Measurements from ENCODE around the gene BCL2. TPM values are rescaled to one million over a fixed set of nuclear protein-coding genes. Genes with fewer than 3 reads are reported as not detected.
"Not testable (repeated sequence)": the region's sequence is repeated elsewhere in the genome, so short reads cannot be mapped to it uniquely, and the experiment has no call there.

The BCL2 gene
- total RNA-seq, 4 donors from 2014 or later, result 10.7 to 37.3 (median 24.2) TPM

DNA sequence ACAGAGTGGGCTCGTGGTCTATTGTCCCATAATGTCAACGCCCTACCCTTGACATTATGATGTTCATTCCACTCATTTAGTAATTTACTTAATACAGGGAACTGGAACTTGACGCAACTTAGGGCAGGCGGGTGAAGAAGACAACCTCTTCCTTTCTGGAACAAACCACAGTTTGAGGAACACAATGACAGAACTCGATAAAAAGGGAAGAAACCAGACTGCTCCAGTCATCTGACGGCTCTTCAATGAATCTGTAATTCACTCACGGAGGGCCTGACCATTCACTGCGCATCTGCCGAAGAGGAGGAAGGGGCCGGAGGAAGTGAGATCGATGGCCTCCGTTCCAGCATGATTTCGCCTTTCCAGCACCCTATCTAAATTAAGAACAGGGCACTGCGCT, 83.2 kb downstream of the BCL2 start:
- Histone ChIP-seq H3K4me3 (no peak overlapping the region), H3K36me3 (no peaks in the 10 kb centered on the region), H3K4me1 (peaks cover 26% of the 10 kb centered on the region), H3K27ac (peak overlapping the region; percentile 86), H3K27me3 (no peaks in the 10 kb centered on the region), H3K9me3 (no peaks in the 10 kb centered on the region)
- no peak for TF ChIP-seq POLR2AphosphoS5 (IDR thresholded peaks at IDR 0.05)
- TF ChIP-seq, protein P1, sequence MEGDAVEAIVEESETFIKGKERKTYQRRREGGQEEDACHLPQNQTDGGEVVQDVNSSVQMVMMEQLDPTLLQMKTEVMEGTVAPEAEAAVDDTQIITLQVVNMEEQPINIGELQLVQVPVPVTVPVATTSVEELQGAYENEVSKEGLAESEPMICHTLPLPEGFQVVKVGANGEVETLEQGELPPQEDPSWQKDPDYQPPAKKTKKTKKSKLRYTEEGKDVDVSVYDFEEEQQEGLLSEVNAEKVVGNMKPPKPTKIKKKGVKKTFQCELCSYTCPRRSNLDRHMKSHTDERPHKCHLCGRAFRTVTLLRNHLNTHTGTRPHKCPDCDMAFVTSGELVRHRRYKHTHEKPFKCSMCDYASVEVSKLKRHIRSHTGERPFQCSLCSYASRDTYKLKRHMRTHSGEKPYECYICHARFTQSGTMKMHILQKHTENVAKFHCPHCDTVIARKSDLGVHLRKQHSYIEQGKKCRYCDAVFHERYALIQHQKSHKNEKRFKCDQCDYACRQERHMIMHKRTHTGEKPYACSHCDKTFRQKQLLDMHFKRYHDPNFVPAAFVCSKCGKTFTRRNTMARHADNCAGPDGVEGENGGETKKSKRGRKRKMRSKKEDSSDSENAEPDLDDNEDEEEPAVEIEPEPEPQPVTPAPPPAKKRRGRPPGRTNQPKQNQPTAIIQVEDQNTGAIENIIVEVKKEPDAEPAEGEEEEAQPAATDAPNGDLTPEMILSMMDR (IDR thresholded peaks at IDR 0.05), result no peak
- no peak for TF ChIP-seq POLR2A (IDR thresholded peaks at IDR 0.05)
- TF ChIP-seq EP300 (IDR thresholded peaks at IDR 0.05), result no peak
- no peak for DNase-seq (ENCODE audit: low spot score in 2 of 2)
- WGBS, result 81% methylated on average over 14 of the region's 14 CpGs

DNA sequence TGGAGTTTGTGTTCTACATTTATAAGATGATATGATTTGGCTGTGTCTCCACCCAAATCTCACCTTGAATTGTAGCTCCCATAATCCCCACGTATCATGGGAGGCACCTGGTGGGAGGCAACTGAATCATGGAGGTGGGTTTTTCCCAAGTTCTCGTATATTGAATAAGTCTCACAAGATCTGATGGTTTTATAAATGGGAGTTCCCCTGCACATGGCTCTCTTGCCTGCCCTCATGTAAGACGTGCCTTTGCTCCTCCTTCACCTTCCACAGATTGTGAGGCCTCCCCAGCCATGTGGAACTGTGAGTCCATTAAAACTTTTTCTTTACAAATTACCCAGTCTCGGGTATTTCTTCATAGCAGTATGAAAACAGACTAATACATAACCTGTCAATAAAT, 83.6 kb downstream of the BCL2 start:
- Histone ChIP-seq H3K4me1 (peaks cover 26% of the 10 kb centered on the region), H3K27ac (peak overlapping the region; percentile 86)
- not testable (repeated sequence) for H3K9me3 ChIP-seq; H3K4me3 ChIP-seq; DNase-seq (ENCODE audit: low spot score in 2 of 2); H3K27me3 ChIP-seq; H3K36me3 ChIP-seq
- WGBS, result 82% methylated on average over 4 of the region's 4 CpGs

DNA sequence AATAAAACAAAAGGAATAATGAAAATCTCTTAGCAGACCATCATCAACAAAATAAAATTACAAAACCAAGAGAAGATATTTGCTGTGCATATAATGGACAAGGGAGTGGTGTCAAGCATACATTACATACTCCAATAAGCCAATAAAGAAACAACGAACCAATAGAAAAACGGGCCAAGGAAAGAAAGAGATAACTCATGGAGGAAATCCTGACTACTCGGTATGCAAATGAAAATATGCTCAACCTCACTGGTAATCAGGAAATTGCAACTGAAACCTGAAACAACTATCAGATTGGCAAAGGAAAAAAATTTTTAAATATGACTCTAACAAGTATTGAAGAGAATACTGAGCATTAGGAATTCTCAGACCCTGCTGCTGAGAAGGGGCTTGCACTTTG, 84.7 kb downstream of the BCL2 start:
- H3K4me1 ChIP-seq, result peaks cover 32% of the 10 kb centered on the region
- no peaks in the 10 kb centered on the region for H3K36me3 ChIP-seq
- H3K27me3 ChIP-seq, result no peaks in the 10 kb centered on the region
- TF ChIP-seq EP300 (IDR thresholded peaks at IDR 0.05) (no peak), POLR2A (IDR thresholded peaks at IDR 0.05) (no peak), POLR2AphosphoS5 (IDR thresholded peaks at IDR 0.05) (no peak)
- TF ChIP-seq, protein P1 (IDR thresholded peaks at IDR 0.05), result no peak
- H3K4me3 ChIP-seq, result no peak overlapping the region
- H3K27ac ChIP-seq, result no peak overlapping the region
- DNase-seq (ENCODE audit: low spot score in 2 of 2), result no peak
- no peaks in the 10 kb centered on the region for H3K9me3 ChIP-seq
- 69% methylated on average over 3 of the region's 3 CpGs for WGBS

DNA sequence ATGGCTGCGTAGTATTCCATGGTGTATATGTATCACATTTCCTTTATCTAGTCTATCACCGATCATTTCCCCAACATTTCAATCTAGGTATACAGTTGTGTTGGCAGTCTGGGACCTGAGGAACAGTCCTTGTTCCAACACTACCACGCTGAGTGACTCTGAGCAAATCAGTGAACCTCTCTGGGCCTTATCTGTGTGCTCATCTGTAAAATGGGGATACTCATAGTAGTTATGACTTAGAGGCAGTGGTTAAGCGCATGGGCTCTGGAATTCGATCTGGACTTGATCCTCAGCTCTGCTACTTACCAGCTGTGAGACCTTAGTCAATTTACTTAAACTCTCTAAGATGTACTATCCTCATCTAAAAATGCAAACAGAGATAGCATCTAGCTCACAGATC, 85.1 kb downstream of the BCL2 start:
- TF ChIP-seq, protein P1 (IDR thresholded peaks at IDR 0.05), result no peak
- TF ChIP-seq POLR2AphosphoS5 (IDR thresholded peaks at IDR 0.05), result no peak
- Histone ChIP-seq H3K27me3 (no peaks in the 10 kb centered on the region), H3K36me3 (no peaks in the 10 kb centered on the region), H3K4me3 (no peak overlapping the region), H3K9me3 (no peaks in the 10 kb centered on the region), H3K4me1 (peaks cover 36% of the 10 kb centered on the region), H3K27ac (no peak overlapping the region)
- no peak for DNase-seq (ENCODE audit: low spot score in 2 of 2)
- 98% methylated on average over 5 of the region's 5 CpGs for WGBS

DNA sequence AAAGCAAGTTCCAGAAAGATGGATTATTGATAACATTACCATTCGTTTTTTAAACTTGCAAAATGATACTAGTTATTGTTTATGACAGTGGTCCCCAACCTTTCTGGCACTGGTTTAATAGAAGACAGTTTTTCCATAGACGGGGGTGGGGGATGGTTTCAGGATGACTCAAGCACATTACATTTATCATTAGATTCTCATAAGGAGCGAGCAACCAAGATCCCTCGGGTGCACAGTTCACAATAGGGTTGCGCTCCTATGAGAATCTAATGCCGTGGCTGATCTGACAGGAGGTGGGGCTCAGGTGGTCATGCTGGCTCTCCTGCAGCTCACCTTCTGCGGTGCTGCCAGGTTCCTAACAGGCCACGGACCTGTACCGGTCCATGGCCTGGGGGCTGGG, 86.2 kb downstream of the BCL2 start:
- peaks cover 31% of the 10 kb centered on the region for H3K4me1 ChIP-seq
- H3K27ac ChIP-seq, result no peak overlapping the region
- no peaks in the 10 kb centered on the region for H3K27me3 ChIP-seq
- H3K4me3 ChIP-seq, result no peak overlapping the region
- DNase-seq (ENCODE audit: low spot score in 2 of 2), result no peak
- H3K9me3 ChIP-seq, result no peaks in the 10 kb centered on the region
- H3K36me3 ChIP-seq, result no peaks in the 10 kb centered on the region
- 85% methylated on average over 9 of the region's 9 CpGs for WGBS
- TF ChIP-seq POLR2AphosphoS5 (IDR thresholded peaks at IDR 0.05) (no peak), EP300 (IDR thresholded peaks at IDR 0.05) (no peak)

DNA sequence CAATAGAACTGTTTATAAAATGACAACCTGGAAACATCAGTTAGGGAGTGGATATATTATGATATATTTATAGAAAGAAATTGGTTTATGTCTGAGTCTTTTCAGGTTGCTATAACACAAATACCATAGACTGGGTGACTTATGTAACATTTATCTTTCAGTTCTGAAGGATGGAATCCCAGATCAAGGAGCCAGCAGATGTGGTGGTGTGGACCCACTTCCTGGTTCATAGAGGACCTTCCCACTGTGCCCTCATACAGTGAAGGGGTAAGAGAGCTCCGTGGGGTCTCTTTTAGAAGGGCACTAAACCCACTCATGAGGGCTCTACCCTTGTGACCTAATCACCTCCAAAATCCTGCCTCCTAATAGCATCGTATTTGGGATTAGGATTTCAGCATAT, 86.7 kb downstream of the BCL2 start:
- Histone ChIP-seq H3K27me3 (no peaks in the 10 kb centered on the region), H3K4me1 (peaks cover 26% of the 10 kb centered on the region), H3K9me3 (no peaks in the 10 kb centered on the region), H3K4me3 (no peak overlapping the region), H3K27ac (no peak overlapping the region), H3K36me3 (no peaks in the 10 kb centered on the region)
- TF ChIP-seq POLR2A (IDR thresholded peaks at IDR 0.05) (no peak), EP300 (IDR thresholded peaks at IDR 0.05) (no peak), POLR2AphosphoS5 (IDR thresholded peaks at IDR 0.05) (no peak)
- TF ChIP-seq, protein P1 (IDR thresholded peaks at IDR 0.05), result no peak
- 74% methylated on average over 2 of the region's 2 CpGs for WGBS
- no peak for DNase-seq (ENCODE audit: low spot score in 2 of 2)
